GM12878 (cell line): Measurements from ENCODE around the gene ATF4. TPM values are rescaled to one million over a fixed set of nuclear protein-coding genes. Genes with fewer than 3 reads are reported as not detected.

Source experiments
- ATAC-seq: fragments of 200-7000 bp; cut with Tn5 transposase; 3 replicates; pipeline ENCODE4 v1.9.1; 2020; ENCODE audit warnings: mild to moderate bottlenecking, moderate library complexity
- BruUV-seq: library from RNA; stranded (reverse); fragments of 400-500 nt; replicated peaks from 2 replicates; lab custom pipeline; 2021; lab: Mats Ljungman, UMichigan
- CTCF ChIA-PET: fragments of 300-600 bp; sonication (Branson Sonifier 250); formaldehyde crosslinking; extraction: SDS; loops from one replicate; lab custom pipeline; 2021; ENCODE audit warnings: inconsistent platforms; lab: Yijun Ruan, JAX
- POLR2A ChIA-PET: fragments of 350-600 bp; formaldehyde crosslinking; extraction: SDS; loops from one replicate; lab custom pipeline; 2021; ENCODE audit warnings: inconsistent platforms; lab: Charles Lee
- RAD21 ChIA-PET: fragments of 300-600 bp; sonication (Branson Sonifier 250); formaldehyde crosslinking; loops from one replicate; lab custom pipeline; 2023; ENCODE audit warnings: antibody characterized with exemption; ENCODE audit not compliant: unreplicated experiment; lab: Charles Lee
- SMC1A ChIA-PET: fragments of 300-600 bp; sonication (Branson Sonifier 250); formaldehyde crosslinking; loops from one replicate; lab custom pipeline; 2023; ENCODE audit not compliant: unreplicated experiment, uncharacterized antibody; lab: Charles Lee
- DNase-seq: peaks from one replicate; pipeline ENCODE4 v3.0.0-alpha.2; 2011; ENCODE audit warnings: low read depth, low spot score
- FAIRE-seq: peaks from 3 replicates; lab custom pipeline; 2011; peaks lifted over from hg19 to GRCh38; lab: Jason Lieb, UNC
- H2AFZ ChIP-seq: 2 replicates; pipeline ENCODE4 v1.6.0; 2011; ENCODE audit warnings: low read depth, low read length, control low read depth; ENCODE audit not compliant: control insufficient read depth
- H3K27ac ChIP-seq: 2 replicates; pipeline ENCODE4 v1.5.1; 2011; ENCODE audit warnings: control low read depth; ENCODE audit not compliant: control insufficient read depth, insufficient read depth
- H3K27me3 ChIP-seq, 2 experiments: replicated peaks in 1 of 2; 2 replicates each; pipeline versions ENCODE4 v1.6.0 to v1.6.1; 2011; ENCODE audit warnings: low read length in 1 of 2; ENCODE audit not compliant: control insufficient read depth in 2 of 2, insufficient read depth in 2 of 2
- H3K36me3 ChIP-seq, 2 experiments: 2 replicates each; pipeline ENCODE4 v1.5.1; 2011; ENCODE audit warnings: low read length in 1 of 2; ENCODE audit not compliant: control insufficient read depth in 2 of 2, insufficient read depth in 2 of 2
- H3K4me1 ChIP-seq: 2 replicates; pipeline ENCODE4 v1.6.1; 2011; ENCODE audit warnings: mild to moderate bottlenecking, low read length, moderate library complexity, mixed read lengths; ENCODE audit not compliant: control insufficient read depth, insufficient read depth
- H3K4me2 ChIP-seq: 2 replicates; pipeline ENCODE4 v1.6.0; 2011; ENCODE audit warnings: control low read depth; ENCODE audit not compliant: control insufficient read depth, insufficient read depth
- H3K4me3 ChIP-seq: fragments of 200-600 bp; sonication (generic); 2 replicates; pipeline ENCODE4 v1.5.1; 2016
- H3K79me2 ChIP-seq: 2 replicates; pipeline ENCODE4 v1.6.0; 2011; ENCODE audit warnings: low read length; ENCODE audit not compliant: control insufficient read depth, insufficient read depth
- H3K9ac ChIP-seq: 2 replicates; pipeline ENCODE4 v1.8.0; 2011; ENCODE audit warnings: low read length, control low read depth, mixed read lengths; ENCODE audit not compliant: control insufficient read depth, insufficient read depth
- H3K9me3 ChIP-seq: replicated peaks from 3 replicates; pipeline ENCODE4 v1.5.1; 2011; ENCODE audit warnings: mild to moderate bottlenecking, low read length; ENCODE audit not compliant: control insufficient read depth, insufficient read depth
- H4K20me1 ChIP-seq: 2 replicates; pipeline ENCODE4 v1.6.0; 2011; ENCODE audit not compliant: control insufficient read depth, insufficient read depth
- BCLAF1 ChIP-seq: fragments of 450-650 bp; IDR thresholded peaks from 2 replicates; pipeline ENCODE4 v1.6.1; 2017; ENCODE audit warnings: antibody characterized with exemption, mild to moderate bottlenecking, moderate library complexity
- E4F1 ChIP-seq: fragments of 450-650 bp; IDR thresholded peaks from 2 replicates; pipeline ENCODE4 v1.6.1; 2018; ENCODE audit warnings: borderline replicate concordance, mild to moderate bottlenecking; ENCODE audit not compliant: partially characterized antibody
- ETV6 ChIP-seq, 2 experiments: fragments of 450-650 bp in 1 of 2; IDR thresholded peaks in 1 of 2; conservative IDR thresholded peaks in 1 of 2; 2 replicates each; pipeline ENCODE4 v1.6.1; 2014; ENCODE audit warnings: antibody characterized with exemption in 1 of 2, borderline replicate concordance in 1 of 2, low read depth in 1 of 2, mild to moderate bottlenecking in 1 of 2, moderate library complexity in 1 of 2
- HCFC1 ChIP-seq: fragments of 150-350 bp; IDR thresholded peaks from 2 replicates; pipeline ENCODE4 v1.6.1; 2014; ENCODE audit warnings: low read length
- IRF3 ChIP-seq: fragments of 450-650 bp; IDR thresholded peaks from 2 replicates; pipeline ENCODE4 v1.6.1; 2014; ENCODE audit warnings: mild to moderate bottlenecking
- NFYB ChIP-seq: IDR thresholded peaks from 2 replicates; pipeline ENCODE4 v1.6.1; 2011; ENCODE audit warnings: low read depth, mild to moderate bottlenecking, low read length, improper control_type of control experiment, moderate library complexity; ENCODE audit not compliant: insufficient read depth
- NR2F1 ChIP-seq: fragments of 450-650 bp; conservative IDR thresholded peaks from 2 replicates; pipeline ENCODE4 v1.6.1; 2017; ENCODE audit warnings: mild to moderate bottlenecking
- POLR2AphosphoS2 ChIP-seq: IDR thresholded peaks from 2 replicates; pipeline ENCODE4 v1.6.1; 2011; ENCODE audit warnings: low read depth, mild to moderate bottlenecking, low read length, improper control_type of control experiment, moderate library complexity
- RCOR1 ChIP-seq: conservative IDR thresholded peaks from 2 replicates; pipeline ENCODE4 v1.6.1; 2012; ENCODE audit warnings: low read depth, low read length, improper control_type of control experiment
- RUNX3 ChIP-seq: IDR thresholded peaks from 2 replicates; pipeline ENCODE4 v1.6.1; 2012; ENCODE audit warnings: low read length, inconsistent platforms
- SMAD1 ChIP-seq: fragments of 450-650 bp; IDR thresholded peaks from 2 replicates; pipeline ENCODE4 v1.6.1; 2018; ENCODE audit warnings: mild to moderate bottlenecking, low read depth; ENCODE audit not compliant: partially characterized antibody
- SP1 ChIP-seq: IDR thresholded peaks from one replicate; pipeline ENCODE4 v1.6.1; 2011; ENCODE audit warnings: low read depth, low read length
- WRNIP1 ChIP-seq: IDR thresholded peaks from 2 replicates; pipeline ENCODE4 v1.6.1; 2011; ENCODE audit warnings: low read depth, low read length, improper control_type of control experiment, borderline replicate concordance
- WGBS: methylation state at CpG from one replicate; pipeline ENCODE4 v1.1.6; 2016; ENCODE audit warnings: low lambda C conversion rate; ENCODE audit not compliant: insufficient replicate concordance, insufficient coverage; ENCODE audit errors: missing lambda C conversion rate; 5-methylcytosine and 5-hydroxymethylcytosine counted together
- in situ Hi-C: fragments of 300-500 bp; cut with MboI; formaldehyde crosslinking; loops from 9 replicates; pipeline ENCODE4 v1.14.3; 2018; ENCODE audit warnings: mixed read lengths
- intact Hi-C: fragments of 100-400 bp; cut with micrococcal nuclease; formaldehyde crosslinking; loops from one replicate; pipeline ENCODE4 v1.14.2; 2022; ENCODE audit not compliant: unreplicated experiment
- polyA plus RNA-seq, 11 experiments: library from polyadenylated mRNA; depleted of rRNA in 4 of 11; unstranded in 6 of 11; stranded (reverse) in 5 of 11; fragments of >200 nt; fragmentation: Nextera tagmentation in 4 of 11; fragmentation: Illumina TruSeq in 1 of 11; extraction: Ambion mirVana in 4 of 11; extraction: Trizol in 1 of 11; gene quantifications; 1 replicate in 1 of 11; 2 replicates in 10 of 11; pipeline versions ENCODE4 v1.2.1 to v1.2.3, GENCODE V29; 2011 to 2016; ENCODE audit warnings: inconsistent platforms in 2 of 11, missing spikeins in 2 of 11, low read depth in 1 of 11
- total RNA-seq, 4 experiments: library from RNA; depleted of rRNA in 3 of 4; stranded (reverse); fragments of >200 nt in 3 of 4; fragmentation: Illumina TruSeq in 1 of 4; extraction: Trizol in 1 of 4; gene quantifications; 2 replicates each; pipeline versions ENCODE4 v1.2.1 to v1.2.3, GENCODE V29; 2013 to 2021

ATF4 gene
- total and polyA plus RNA-seq, 10 of the 15 experiments (the other 5 are each of a cell fraction or from before 2014, with no cell fraction given) = 88.3 to 605 (median 320) TPM

- peak overlapping the region; percentile 9; the same call in 1 of the 2 replicates for H3K4me3 ChIP-seq
- no TSS peak for BruUV-seq
- in situ Hi-C loops = loop anchor here (25.0 kb wide), 1 partner anchor 362 kb away; the partner anchor contains the start of gene CBX7
- FAIRE-seq (no peak), DNase-seq (no peak), ATAC-seq (no peak)
- POLR2A ChIA-PET = interaction anchor here (0.6 to 1.5 kb wide), 6 partner anchors 9 to 397 kb away, joined by 3 to 5 read pairs (median 4); partner anchors contain the start of gene MIEF1
- no peaks in the 10 kb centered on the region for H3K27me3 ChIP-seq
- intact Hi-C loops = loop anchor here (5.0 kb wide), 1 partner anchor 77 kb away; no protein-coding TSS in a partner anchor
- peaks cover 65% of the 10 kb centered on the region for H3K79me2 ChIP-seq
- H3K36me3 ChIP-seq = peaks cover 18 to 23% of the 10 kb centered on the region in 2 experiments; a peak in 3 of 4 replicates
- SMC1A ChIA-PET = interaction anchor here (0.7 to 1.6 kb wide), 5 partner anchors 8 to 375 kb away, joined by 3 to 8 read pairs (median 3); no protein-coding TSS in a partner anchor
- H3K9me3 ChIP-seq = no peaks in the 10 kb centered on the region
- no peak overlapping the region; the same call in 1 of the 2 replicates for H3K27ac ChIP-seq
- peaks cover 29% of the 10 kb centered on the region for H4K20me1 ChIP-seq
- CTCF ChIA-PET = interaction anchor here (1.0 to 17.8 kb wide), 3 partner anchors 9 to 180 kb away, joined by 3 to 372 read pairs (median 22); partner anchors contain the start of gene MIEF1
- 67% methylated on average over 13 of the region's 13 CpGs for WGBS
- RAD21 ChIA-PET = interaction anchor here (1.3 kb wide), 2 partner anchors 125 to 181 kb away, joined by 5 read pairs; partner anchors contain the start of gene TAB1
- peaks cover 42% of the 10 kb centered on the region for H3K4me1 ChIP-seq
- peak overlapping the region; percentile 72 for H3K4me2 ChIP-seq
- H2AFZ ChIP-seq = no peak overlapping the region
- no peak overlapping the region for H3K9ac ChIP-seq
- TF ChIP-seq WRNIP1 (no peak), NR2F1 (no peak), BCLAF1 (no peak), NFYB (no peak), RUNX3 (no peak), ETV6 (conservative IDR thresholded peaks at IDR 0.05 in 1 of 2, IDR thresholded peaks at IDR 0.05 in 1 of 2; ENCODE audit: borderline replicate concordance in 1 of 2, low read depth in 1 of 2) (no peak), SP1 (no peak), IRF3 (no peak), POLR2AphosphoS2 (peak; percentile 88; the same call in 1 of the 2 replicates), HCFC1 (no peak), RCOR1 (no peak), E4F1 (no peak), SMAD1 (no peak)
Measured at GRCh38 chr22:39524089-39524752, 3.9 kb downstream of the ATF4 start.
